Right forelimb (tissue), 1 donor: ENCODE results near the gene BMI1.

Experiments
- DNase-seq: peaks from one replicate; pipeline ENCODE4 v3.0.0-alpha.2; 2018

BMI1 gene

DNA sequence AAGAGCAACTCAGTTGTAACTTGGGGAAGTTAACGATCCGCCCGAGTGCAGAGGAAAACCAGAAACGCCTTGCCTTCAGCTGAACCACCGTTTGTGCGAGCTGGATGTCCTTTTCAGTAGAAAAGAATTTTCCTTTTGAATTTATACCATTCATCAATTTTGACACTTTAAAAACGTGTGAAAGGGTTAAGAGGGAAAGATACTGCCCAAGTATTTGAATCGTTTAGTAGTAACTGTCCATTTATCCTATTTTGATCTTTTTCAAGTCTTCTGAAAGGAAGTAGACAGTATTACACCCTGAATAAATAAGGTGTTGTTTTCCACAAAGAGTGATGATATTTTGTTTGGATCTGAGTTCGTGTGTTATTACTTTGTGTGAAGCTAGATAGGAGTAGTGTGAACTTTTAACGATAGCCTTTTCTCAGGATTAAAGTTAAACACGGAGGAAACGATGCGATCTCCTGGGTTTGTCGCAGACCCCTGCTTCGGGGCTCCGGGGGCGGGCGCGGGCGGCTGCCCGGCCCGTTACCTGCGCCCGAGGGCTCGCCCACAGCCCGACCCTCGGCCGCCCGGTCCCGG, 830 bp upstream of the BMI1 start:
- DNase-seq = no peak

DNA sequence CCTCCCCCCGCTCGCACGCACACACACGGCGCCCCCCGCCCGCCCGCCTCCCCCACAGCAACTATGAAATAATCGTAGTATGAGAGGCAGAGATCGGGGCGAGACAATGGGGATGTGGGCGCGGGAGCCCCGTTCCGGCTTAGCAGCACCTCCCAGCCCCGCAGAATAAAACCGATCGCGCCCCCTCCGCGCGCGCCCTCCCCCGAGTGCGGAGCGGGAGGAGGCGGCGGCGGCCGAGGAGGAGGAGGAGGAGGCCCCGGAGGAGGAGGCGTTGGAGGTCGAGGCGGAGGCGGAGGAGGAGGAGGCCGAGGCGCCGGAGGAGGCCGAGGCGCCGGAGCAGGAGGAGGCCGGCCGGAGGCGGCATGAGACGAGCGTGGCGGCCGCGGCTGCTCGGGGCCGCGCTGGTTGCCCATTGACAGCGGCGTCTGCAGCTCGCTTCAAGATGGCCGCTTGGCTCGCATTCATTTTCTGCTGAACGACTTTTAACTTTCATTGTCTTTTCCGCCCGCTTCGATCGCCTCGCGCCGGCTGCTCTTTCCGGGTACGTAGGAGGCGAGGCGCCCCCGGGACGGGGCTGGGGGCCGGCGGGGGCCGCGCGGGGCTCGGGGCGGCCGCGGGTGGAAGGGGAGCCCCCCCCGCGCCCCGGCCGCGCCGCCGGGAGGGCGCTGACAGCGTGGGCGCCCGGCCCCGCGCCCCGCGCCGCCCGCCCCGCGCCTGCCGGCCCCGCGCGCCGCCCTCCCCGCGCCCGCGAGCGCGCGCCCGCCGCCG, 441 bp downstream of the BMI1 start:
- peak; percentile 85 for DNase-seq

DNA sequence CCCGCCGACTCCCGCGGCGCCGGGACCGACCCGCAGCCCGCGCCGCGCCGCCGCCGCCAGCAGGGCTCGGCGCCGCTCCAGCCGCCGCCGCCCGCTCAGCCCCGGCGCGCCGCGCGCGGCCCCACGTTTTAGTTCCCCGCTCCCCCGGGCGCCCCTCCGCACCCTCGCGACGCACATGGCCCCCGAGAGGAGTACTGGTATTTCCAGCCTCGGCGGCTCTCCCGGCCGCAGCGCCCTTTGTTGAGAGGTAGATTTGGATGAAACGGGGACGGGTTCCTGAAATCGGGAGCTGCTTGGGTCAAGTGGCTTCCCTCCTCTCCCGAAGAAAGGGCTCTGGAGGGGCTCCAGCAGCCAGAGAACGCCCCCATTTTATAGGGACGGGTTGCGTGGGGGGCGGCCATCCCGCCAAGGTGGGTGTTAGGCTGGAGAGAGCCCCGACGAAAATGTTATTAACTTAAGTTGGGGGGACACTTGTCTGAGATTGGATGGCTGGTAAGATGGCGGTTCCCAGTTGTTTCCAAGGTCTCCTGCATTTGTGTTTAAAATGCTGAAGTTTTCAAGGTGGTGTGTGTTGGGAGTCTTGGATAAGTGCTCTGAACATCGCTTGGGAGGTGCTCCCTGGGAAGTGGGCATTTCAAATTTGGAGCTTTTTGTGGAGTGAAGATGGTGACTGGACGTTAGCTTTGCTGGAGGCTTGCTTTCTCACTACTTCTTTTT, 1.2 kb downstream of the BMI1 start:
- DNase-seq = peak; percentile 68

DNA sequence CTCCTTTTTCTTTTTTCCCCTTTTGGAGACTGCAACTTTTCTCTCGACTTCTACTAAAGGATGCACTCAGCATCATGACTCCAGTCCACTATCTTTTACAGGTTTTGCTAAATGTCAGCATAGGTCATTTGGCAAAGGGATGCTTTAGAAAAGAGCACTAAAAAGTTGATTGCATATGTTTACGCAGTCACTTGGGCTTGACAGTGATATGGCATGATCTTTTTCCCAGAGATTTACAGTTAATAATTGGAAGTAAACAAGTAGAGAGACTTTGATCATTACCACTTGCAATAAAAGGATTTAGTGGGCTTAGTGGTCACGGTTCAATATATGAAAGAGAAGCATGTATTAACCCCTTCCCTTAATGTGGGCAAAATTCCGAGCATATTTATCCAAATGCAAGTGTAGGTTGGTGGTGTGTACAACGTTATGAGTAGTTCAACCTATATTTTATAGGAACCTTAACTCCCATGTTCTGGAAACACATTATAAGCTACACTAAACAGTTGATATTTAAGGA, 1.8 kb downstream of the BMI1 start:
- DNase-seq = no peak

DNA sequence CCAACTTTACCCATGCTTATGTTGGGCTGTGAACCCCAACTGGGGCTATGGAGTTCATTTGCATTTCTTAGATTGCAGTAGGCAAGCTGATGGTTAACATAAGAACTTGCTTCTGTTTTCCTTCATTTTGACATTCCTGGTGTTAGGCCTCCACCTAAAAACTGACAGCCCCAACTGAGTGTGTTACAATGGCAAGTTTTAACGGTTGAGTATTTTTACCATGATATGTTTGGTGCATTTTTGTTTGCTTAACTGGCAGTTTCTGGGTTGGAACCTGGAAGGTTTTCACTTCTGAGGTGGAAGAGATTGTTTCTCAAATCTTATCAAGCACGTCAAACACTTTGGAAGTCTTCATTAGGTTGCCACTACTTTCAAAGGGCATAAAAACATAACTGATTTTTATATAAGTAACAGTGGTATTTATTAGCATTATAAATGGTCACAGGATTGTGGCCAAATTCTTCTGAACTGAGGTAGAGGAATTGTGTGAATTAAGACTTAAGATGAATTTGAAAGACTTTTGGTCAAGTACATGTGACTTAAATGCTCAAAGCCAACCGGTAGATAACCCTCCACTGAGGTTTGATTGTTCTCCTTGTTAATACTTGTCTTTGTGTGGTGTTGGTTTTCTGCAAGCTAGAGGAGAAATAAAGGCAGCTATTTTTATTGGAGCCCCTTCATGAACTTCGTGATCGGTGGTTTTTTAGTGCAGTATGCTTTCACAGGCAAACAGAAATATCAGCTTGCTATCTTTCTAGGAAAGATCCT, 2.8 kb downstream of the BMI1 start:
- no peak for DNase-seq

DNA sequence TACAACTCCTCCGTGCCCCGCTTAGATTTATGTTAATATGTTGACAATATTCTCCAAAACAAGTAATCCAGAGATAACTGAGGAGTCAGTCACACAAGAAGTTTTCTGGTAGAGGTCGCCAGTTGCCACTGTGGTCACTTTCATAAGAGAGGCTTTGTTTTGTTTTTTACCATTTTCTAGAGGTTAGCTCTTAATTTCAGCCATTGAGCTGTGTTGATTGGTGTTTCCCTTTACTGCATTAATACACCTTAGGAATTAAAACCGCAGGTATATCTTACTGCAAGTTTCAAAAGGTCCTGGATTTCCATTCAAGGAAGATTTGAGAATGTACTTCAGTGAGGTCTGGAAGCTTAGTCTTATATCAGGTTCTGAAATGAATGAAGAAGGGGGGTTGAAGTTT, 3.5 kb downstream of the BMI1 start:
- DNase-seq = no peak

DNA sequence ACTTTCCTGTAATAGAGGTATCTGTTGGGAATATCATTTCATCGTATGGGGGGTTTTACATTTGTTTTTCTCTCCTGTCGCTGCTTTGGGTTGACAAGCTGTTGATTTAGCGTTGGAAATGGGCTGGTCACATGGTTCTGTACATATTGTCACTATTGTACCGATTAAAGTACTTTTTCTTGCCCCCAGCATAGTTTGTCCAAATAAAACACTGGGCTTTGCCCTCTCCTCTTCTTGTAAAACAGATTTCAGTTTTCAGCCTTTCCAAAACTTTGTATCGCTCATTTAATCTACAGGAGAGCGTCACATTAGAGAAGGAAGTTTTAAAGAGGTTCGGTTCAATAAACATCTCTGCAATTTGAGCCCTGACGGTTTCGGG, 4.0 kb downstream of the BMI1 start:
- no peak for DNase-seq

DNA sequence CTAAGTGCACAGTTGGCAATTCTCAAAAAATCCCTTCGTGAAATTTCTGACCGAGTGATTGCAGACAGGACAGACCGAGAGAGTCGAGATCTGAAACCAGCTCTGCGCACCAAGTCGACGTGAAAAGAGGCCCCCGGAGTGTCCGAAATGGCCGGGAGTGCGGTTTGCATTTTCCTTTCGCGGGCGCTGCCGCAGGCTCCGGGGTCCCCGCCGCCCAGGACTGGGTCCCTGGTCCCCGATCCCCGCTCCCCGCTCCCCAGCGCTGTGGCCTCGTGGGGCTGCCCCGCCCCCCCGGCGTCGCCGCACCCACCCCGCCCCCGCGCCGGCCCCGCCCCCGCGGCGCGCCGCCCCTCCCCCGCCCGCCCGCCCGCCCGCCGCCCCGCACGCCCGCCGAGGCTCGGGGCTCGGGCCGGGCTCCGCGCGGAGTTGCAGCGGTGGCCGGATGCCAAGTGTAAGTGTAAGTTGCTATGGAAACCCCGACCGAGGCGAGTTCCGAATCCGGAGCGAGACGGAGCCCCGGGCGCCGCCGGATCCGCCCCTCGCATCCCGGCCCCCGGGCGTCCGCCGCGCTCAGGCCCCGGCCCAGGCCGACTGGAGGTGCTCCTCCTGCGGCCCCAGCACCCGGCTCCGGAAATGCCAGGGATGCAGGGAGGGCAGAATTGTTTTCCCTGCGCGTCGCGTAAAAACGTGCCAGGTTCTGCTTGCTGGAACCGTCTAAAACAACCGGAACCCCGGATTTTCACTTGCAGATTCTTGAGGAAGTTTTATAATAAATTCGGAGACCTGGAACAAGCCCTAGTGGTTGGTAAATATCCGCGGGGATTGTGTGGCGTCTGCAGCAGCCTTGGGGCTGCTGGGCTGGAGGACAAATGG, 4.6 kb downstream of the BMI1 start:
- DNase-seq = peak; percentile 81

DNA sequence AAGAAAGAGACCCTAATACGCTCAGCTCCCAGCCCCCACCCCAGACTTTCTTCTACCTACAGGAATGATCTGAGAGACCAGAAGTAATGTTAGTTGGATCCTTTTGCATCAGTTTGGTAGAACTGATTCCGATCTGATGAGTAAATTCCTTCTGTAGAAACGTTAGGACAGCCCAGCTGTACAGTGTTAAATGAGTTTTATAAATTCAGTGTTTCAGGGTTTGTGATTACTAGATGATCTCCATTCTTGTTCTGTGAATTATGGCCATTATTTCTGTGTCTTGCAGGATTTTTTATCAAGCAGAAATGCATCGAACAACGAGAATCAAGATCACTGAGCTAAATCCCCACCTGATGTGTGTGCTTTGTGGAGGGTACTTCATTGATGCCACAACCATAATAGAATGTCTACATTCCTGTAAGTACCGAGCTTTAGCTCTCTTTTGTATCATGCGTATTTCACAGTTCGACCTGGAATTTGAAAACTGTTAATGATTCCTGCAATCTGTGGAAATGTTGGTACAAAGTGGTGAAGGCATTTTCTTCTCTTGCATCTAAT, 5.3 kb downstream of the BMI1 start:
- DNase-seq = no peak

DNA sequence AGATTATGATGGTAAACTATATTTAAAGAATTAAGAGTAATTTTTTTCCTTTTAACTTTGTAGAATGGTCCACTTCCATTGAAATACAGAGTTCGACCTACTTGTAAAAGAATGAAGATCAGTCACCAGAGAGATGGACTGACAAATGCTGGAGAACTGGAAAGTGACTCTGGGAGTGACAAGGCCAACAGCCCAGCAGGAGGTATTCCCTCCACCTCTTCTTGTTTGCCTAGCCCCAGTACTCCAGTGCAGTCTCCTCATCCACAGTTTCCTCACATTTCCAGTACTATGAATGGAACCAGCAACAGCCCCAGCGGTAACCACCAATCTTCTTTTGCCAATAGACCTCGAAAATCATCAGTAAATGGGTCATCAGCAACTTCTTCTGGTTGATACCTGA, 8.3 kb downstream of the BMI1 start:
- DNase-seq = no peak

DNA sequence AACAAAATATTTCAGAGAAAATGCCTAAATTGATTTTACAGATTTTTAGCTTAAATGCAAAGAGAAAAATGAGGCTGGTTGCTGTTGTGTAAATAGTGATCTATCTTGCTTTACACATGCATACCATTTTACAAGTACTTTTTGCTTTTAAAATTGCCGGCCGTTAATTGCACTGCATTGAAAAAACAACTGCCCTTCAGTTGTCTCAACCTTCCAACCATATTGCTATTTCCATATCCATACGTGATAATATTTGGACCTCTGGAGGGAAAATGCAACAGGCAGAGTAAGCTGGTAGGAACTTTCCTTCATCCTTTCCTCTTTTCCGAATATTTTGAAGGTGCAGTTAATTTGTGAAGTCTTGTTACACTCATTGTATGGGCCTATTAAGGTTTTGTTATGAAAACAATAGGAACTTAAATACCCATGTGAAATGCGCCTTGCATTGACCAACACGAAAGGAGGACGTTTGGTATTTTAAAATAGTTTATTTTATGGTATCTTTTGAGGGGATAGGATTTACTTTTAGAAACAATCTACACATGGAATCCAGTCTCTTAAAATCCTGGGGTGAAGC, 11.3 kb downstream of the BMI1 start:
- DNase-seq = no peak

DNA sequence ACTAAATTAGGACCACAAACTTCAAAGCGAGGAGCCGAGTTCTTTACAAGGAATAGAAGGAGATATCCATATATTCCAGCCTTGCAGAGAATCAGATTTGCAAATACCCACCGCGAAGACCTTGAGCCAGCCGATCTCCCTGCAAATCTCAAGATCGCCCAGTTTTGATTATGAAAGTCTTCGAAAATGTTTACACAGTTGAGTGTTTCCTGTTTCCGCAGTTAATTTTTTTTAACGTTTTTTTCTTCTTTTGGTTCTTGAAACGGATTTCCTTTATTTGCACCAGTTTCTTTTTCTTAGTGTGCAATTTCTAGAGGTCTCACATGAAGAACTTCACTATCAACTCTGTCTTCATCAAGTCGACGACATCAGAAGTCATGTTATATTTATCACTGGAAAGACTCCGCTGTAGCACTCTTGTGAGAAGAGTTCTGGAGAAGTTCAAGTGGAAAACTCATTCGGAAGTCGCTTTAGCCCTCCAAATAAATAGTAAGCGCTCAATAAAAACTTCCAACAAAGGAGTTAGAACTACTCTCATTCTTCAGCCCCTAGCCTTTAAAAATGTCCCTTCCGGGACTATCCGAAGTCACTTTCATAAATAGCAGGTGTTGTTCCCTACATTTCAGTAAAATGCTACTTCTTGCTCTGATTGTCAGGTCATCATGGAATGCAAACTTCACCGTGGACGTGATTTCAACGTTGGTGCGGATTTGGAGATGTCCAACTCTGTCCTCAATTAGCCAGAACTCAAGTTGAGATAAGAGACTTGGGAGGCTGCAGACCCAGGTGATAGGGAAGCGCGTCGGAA, 12.5 kb downstream of the BMI1 start:
- DNase-seq = no peak

DNA sequence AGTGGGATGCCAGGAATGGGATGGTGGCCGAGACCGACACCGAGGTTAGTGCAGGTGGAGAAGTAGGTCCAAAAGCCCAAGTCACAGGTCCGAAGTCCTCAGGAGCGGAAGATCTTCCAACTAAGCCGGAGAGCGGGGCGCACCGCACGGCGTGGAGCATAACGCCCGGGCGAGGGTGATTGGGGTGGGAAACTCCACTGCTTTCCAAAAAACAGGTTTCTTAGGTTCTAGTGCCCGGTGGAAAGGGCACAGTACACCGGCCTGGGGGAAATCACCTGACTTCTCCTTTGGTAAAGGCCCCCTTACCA, 13.0 kb downstream of the BMI1 start:
- DNase-seq = no peak

DNA sequence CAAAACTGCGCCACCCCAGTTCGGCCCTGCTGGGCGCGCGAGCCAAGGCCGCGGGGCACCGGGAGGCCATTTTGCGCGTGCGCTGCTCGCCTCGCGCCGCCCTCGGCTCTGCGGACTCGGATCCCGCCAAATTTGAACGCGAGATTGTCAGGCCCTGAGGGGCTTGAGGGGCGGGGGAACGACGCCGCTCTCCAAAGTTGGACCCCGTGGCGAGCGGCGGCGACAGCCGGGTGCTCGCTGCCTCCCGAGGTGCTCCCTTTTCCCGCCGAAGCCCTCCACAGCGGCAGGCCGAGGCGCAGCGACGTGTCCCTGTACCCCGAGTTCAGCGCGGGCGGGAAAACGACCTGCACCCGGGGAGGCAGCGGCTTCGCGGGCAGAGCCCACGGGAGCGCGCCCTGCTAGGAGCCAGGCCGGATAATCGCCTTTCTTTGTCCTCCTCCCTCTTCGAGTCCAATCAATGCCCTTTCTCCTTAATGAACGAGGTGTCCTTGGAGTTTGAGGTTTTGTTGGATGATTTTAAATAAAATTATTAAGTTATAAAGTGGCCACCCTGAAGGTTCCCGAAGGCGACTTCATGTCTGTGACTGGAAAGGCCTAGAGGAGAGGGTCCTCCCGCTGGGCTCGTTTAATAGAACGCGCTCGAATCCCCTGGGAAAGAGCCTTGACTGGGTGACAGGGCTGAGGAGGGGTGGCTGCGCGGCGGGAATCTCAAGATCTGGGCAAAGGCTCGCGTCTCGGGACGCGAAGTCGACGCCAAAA, 13.7 kb downstream of the BMI1 start:
- peak; percentile 63 for DNase-seq

DNA sequence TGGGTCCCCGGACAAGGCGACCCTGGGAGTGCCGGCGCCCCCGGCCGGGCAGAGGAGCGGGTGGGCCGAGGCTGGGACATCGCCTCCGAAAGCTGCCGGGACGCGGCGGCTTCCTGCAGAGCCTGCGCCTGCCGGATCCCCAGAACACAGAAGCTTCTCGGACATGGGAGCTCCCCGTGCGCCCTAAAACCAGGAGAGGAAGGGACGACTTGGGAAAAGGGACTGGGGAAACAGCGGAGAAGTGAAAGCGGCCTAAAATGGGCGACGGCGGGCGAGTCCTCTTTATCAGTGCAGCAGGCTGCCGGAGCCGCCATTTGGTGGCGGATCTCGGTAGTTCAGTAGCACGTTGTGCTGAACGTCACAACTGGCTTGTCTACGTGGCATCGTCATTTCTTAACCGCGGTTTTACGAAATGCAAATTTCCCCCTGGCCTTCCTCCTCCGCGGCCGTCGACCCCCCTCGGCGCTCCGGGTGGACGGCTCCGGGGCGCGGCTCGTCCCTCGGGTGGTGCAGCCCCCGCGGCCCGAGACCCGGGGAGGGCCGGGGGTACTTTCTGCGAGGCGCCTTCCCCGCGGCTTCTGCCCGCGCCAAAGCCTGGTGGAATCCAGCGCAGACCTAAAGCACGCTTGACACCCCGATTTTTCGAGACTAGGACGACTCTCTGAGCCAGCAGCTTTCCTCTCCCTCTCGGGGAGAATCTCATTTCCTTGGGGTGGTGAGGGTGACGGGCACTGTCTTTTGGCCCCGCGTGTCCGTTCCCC, 14.5 kb downstream of the BMI1 start:
- peak; percentile 80 for DNase-seq

DNA sequence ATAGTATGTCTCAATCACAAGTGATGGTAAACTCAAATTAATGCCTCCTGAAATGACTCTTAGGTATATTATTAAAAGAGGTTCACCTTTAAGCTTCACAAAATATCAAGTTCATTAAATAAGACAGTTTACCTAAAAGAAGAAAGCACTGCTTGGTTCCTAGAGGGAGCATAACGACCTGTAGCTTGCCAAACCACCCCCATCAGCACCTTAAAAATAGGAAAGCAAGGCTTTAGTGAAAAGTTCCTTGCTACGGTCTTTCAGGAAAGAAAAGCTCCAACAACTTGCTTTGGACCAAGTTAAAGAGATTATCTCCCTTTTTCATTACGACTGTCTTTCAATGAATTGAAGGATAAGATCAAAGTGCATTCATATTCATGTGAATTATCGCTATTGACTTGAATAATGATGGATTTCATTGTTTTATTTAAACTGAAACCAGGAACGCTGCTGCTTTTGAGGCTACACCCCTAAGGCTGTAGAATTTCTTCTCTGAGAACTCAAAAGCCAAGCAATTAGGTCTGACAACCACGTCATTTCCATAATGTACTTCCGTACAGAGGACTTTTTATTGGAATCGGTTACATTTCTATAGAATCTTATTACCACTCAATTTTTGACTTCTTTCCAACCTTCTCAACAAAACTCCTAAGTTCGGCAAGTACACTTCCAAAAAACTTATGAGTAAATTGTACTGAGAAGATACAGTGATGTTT, 17.4 kb downstream of the BMI1 start:
- no peak for DNase-seq

DNA sequence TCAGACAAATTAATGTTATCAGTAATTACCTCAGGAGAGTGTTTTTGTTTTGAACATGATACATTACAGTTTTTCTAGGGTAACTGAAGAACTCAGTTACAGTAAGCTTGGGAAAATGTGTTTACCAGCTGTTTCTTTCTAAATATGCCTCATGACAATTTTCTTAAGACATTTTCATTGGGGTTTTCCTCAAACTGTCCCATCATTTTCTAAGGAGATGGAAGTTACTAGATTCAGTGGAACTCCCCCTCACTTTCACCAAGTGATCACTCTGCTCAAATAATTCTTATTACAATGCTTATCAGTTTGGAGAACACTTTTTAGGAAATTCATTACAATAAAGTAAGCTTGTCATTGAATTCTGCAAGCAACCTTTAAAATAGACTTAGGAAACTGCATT, 18.0 kb downstream of the BMI1 start:
- DNase-seq = no peak

DNA sequence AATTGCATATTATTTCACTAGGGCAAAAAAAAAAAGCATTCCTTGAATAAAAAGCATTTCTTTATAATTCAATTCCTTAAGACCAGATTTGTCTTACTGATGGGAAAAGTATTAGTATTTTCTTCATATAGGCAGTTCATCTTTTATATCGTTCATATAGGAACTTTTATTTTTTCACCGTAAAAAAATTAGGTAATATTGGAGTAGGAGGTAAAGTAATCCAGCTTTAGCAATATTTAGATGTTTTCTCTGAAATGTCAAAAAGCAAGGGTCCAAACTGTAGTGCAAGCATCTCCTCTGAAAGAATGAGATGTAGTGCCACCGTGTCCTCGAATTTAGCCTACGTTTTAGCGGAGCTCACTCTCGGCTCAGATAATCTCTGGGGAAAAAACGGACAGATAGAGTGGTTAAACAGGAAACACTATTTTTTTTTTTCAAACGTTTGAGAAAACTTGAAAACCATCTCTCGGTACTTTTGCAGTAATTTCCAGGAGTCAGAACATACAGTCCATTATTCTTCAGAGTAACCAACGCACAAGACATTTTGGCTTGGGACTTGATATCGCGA, 18.9 kb downstream of the BMI1 start:
- DNase-seq = no peak
